ENCODE measurements around the gene CACNA1S.
A peak's percentile ranks its signal among the peaks of the same experiment; 100 is the strongest.

The CACNA1S gene

GRCh38 chr1:201111156-201111555 is 1.1 kb downstream of the CACNA1S start:
- no peak overlapping the region for H2BK5ac ChIP-seq (ENCODE audit: low read length)
- H3K23ac ChIP-seq (ENCODE audit: low read depth, low read length, poor library complexity) = no peak overlapping the region
- H3K14ac ChIP-seq (ENCODE audit: low read length) = no peak overlapping the region
- H2AFZ ChIP-seq (ENCODE audit: low read length) = no peak overlapping the region
- no peaks in the 10 kb centered on the region for H3K9me3 ChIP-seq (replicated peaks in 1 of 2; ENCODE audit: control insufficient read depth in 2 of 2, insufficient read depth in 1 of 2, low read depth in 1 of 2, low read length in 2 of 2)
- no peaks in the 10 kb centered on the region for H3K79me1 ChIP-seq (ENCODE audit: low read depth, low read length)
- no peak overlapping the region for H2BK15ac ChIP-seq (ENCODE audit: low read length)
- H2AK5ac ChIP-seq (ENCODE audit: low read depth, low read length) = no peak overlapping the region
- no peak for DNase-seq (ENCODE audit: low spot score)
- no peak overlapping the region for H2BK120ac ChIP-seq (ENCODE audit: low read depth, low read length)
- H3K4me3 ChIP-seq (ENCODE audit: low read length in 2 of 2) = no peak overlapping the region
- no peak overlapping the region for H4K8ac ChIP-seq (ENCODE audit: low read depth, low read length)
- H3K36me3 ChIP-seq (replicated peaks in 1 of 2; ENCODE audit: control insufficient read depth in 2 of 2, insufficient read depth in 2 of 2, low read length in 2 of 2) = no peaks in the 10 kb centered on the region
- peaks cover 17 to 30% of the 10 kb centered on the region in 2 donors for H3K4me1 ChIP-seq (ENCODE audit: control insufficient read depth in 2 of 2, insufficient read depth in 1 of 2, low read depth in 1 of 2, low read length in 2 of 2)
- WGBS, 2 donors (ENCODE audit: extremely low coverage in 2 of 2, insufficient read length in 2 of 2, insufficient replicate concordance in 1 of 2) = no CpG with 5 or more reads among the region's 7 CpGs
- H3K9ac ChIP-seq (ENCODE audit: low read depth, low read length, poor library complexity) = no peak overlapping the region
- H3K18ac ChIP-seq (ENCODE audit: low read length) = no peak overlapping the region
- no peak overlapping the region for H2BK12ac ChIP-seq (ENCODE audit: low read length)
- H3K27me3 ChIP-seq (ENCODE audit: control insufficient read depth in 3 of 3, insufficient read depth in 3 of 3, low read depth in 1 of 3, low read length in 3 of 3) = peaks cover 0 to 16% (median 4%) of the 10 kb centered on the region in 3 experiments
- H4K91ac ChIP-seq (ENCODE audit: low read depth, low read length, poor library complexity) = no peak overlapping the region
- H3K27ac ChIP-seq (replicated peaks; ENCODE audit: low read length) = no peak overlapping the region
- H3K4ac ChIP-seq (ENCODE audit: low read length) = no peak overlapping the region
- no peak overlapping the region for H3K4me2 ChIP-seq (ENCODE audit: insufficient read depth, low read length, poor library complexity, severe bottlenecking)

- Histone ChIP-seq H3K9me3 (replicated peaks in 1 of 2; ENCODE audit: control insufficient read depth in 2 of 2, insufficient read depth in 1 of 2, low read depth in 1 of 2, low read length in 2 of 2) (no peaks in the 10 kb centered on the region), H2AFZ (ENCODE audit: low read length) (no peak overlapping the region), H3K9ac (ENCODE audit: low read depth, low read length, poor library complexity) (no peak overlapping the region), H3K4me1 (ENCODE audit: control insufficient read depth in 2 of 2, insufficient read depth in 1 of 2, low read depth in 1 of 2, low read length in 2 of 2) (peaks cover 17 to 30% of the 10 kb centered on the region in 2 donors), H3K23ac (ENCODE audit: low read depth, low read length, poor library complexity) (no peak overlapping the region), H3K4ac (ENCODE audit: low read length) (no peak overlapping the region), H2AK5ac (ENCODE audit: low read depth, low read length) (peak overlapping the region; percentile 89), H3K18ac (ENCODE audit: low read length) (peak overlapping the region; percentile 6), H3K14ac (ENCODE audit: low read length) (no peak overlapping the region), H2BK120ac (ENCODE audit: low read depth, low read length) (no peak overlapping the region), H3K27ac (replicated peaks; ENCODE audit: low read length) (no peak overlapping the region), H2BK12ac (ENCODE audit: low read length) (no peak overlapping the region), H3K79me1 (ENCODE audit: low read depth, low read length) (no peaks in the 10 kb centered on the region), H3K4me2 (ENCODE audit: insufficient read depth, low read length, poor library complexity, severe bottlenecking) (no peak overlapping the region), H4K8ac (ENCODE audit: low read depth, low read length) (no peak overlapping the region), H3K27me3 (ENCODE audit: control insufficient read depth in 3 of 3, insufficient read depth in 3 of 3, low read depth in 1 of 3, low read length in 3 of 3) (peaks cover 0 to 13% (median 0%) of the 10 kb centered on the region in 3 experiments), H4K91ac (ENCODE audit: low read depth, low read length, poor library complexity) (no peak overlapping the region), H2BK5ac (ENCODE audit: low read length) (no peak overlapping the region), H3K36me3 (replicated peaks in 1 of 2; ENCODE audit: control insufficient read depth in 2 of 2, insufficient read depth in 2 of 2, low read length in 2 of 2) (no peaks in the 10 kb centered on the region), H2BK15ac (ENCODE audit: low read length) (peak overlapping the region; percentile 84), H3K4me3 (ENCODE audit: low read length in 2 of 2) (no peak overlapping the region)
- DNase-seq (ENCODE audit: low spot score) = no peak
- no CpG with 5 or more reads among the region's 5 CpGs for WGBS, 2 donors (ENCODE audit: extremely low coverage in 2 of 2, insufficient read length in 2 of 2, insufficient replicate concordance in 1 of 2)
Observed at GRCh38 chr1:201110616-201111015, 1.6 kb downstream of the CACNA1S start.

- H3K4me3 ChIP-seq (ENCODE audit: low read length in 2 of 2) = no peak overlapping the region
- H3K79me1 ChIP-seq (ENCODE audit: low read depth, low read length) = no peaks in the 10 kb centered on the region
- no peak overlapping the region for H3K23ac ChIP-seq (ENCODE audit: low read depth, low read length, poor library complexity)
- no peak overlapping the region for H3K4me2 ChIP-seq (ENCODE audit: insufficient read depth, low read length, poor library complexity, severe bottlenecking)
- H3K36me3 ChIP-seq (replicated peaks in 1 of 2; ENCODE audit: control insufficient read depth in 2 of 2, insufficient read depth in 2 of 2, low read length in 2 of 2) = no peaks in the 10 kb centered on the region
- peak overlapping the region; percentile 89 for H2AK5ac ChIP-seq (ENCODE audit: low read depth, low read length)
- H3K4ac ChIP-seq (ENCODE audit: low read length) = no peak overlapping the region
- H3K18ac ChIP-seq (ENCODE audit: low read length) = peak overlapping the region; percentile 61
- peaks cover 17 to 30% of the 10 kb centered on the region in 2 donors for H3K4me1 ChIP-seq (ENCODE audit: control insufficient read depth in 2 of 2, insufficient read depth in 1 of 2, low read depth in 1 of 2, low read length in 2 of 2)
- H2AFZ ChIP-seq (ENCODE audit: low read length) = no peak overlapping the region
- H2BK5ac ChIP-seq (ENCODE audit: low read length) = no peak overlapping the region
- no peak overlapping the region for H3K14ac ChIP-seq (ENCODE audit: low read length)
- peak overlapping the region; percentile 84 for H2BK15ac ChIP-seq (ENCODE audit: low read length)
- no peaks in the 10 kb centered on the region for H3K9me3 ChIP-seq (replicated peaks in 1 of 2; ENCODE audit: control insufficient read depth in 2 of 2, insufficient read depth in 1 of 2, low read depth in 1 of 2, low read length in 2 of 2)
- H2BK12ac ChIP-seq (ENCODE audit: low read length) = no peak overlapping the region
- peaks cover 0 to 9% (median 0%) of the 10 kb centered on the region in 3 experiments for H3K27me3 ChIP-seq (ENCODE audit: control insufficient read depth in 3 of 3, insufficient read depth in 3 of 3, low read depth in 1 of 3, low read length in 3 of 3)
- no peak overlapping the region for H4K91ac ChIP-seq (ENCODE audit: low read depth, low read length, poor library complexity)
- no peak overlapping the region for H3K27ac ChIP-seq (replicated peaks; ENCODE audit: low read length)
- no peak overlapping the region for H4K8ac ChIP-seq (ENCODE audit: low read depth, low read length)
- DNase-seq (ENCODE audit: low spot score) = no peak
- no CpG with 5 or more reads among the region's 10 CpGs for WGBS, 2 donors (ENCODE audit: extremely low coverage in 2 of 2, insufficient read length in 2 of 2, insufficient replicate concordance in 1 of 2)
- H2BK120ac ChIP-seq (ENCODE audit: low read depth, low read length) = peak overlapping the region; percentile 9
- no peak overlapping the region for H3K9ac ChIP-seq (ENCODE audit: low read depth, low read length, poor library complexity)
Observed at GRCh38 chr1:201110138-201110537, 2.1 kb downstream of the CACNA1S start.

GRCh38 chr1:201109651-201110050 is 2.6 kb downstream of the CACNA1S start:
- Histone ChIP-seq H4K91ac (ENCODE audit: low read depth, low read length, poor library complexity) (no peak overlapping the region), H2AFZ (ENCODE audit: low read length) (no peak overlapping the region), H3K14ac (ENCODE audit: low read length) (no peak overlapping the region), H2BK15ac (ENCODE audit: low read length) (peak overlapping the region; percentile 84), H3K9me3 (replicated peaks in 1 of 2; ENCODE audit: control insufficient read depth in 2 of 2, insufficient read depth in 1 of 2, low read depth in 1 of 2, low read length in 2 of 2) (no peaks in the 10 kb centered on the region), H3K27ac (replicated peaks; ENCODE audit: low read length) (no peak overlapping the region), H4K8ac (ENCODE audit: low read depth, low read length) (no peak overlapping the region), H2BK120ac (ENCODE audit: low read depth, low read length) (peak overlapping the region; percentile 9), H3K23ac (ENCODE audit: low read depth, low read length, poor library complexity) (no peak overlapping the region), H3K4me1 (ENCODE audit: control insufficient read depth in 2 of 2, insufficient read depth in 1 of 2, low read depth in 1 of 2, low read length in 2 of 2) (peaks cover 17 to 30% of the 10 kb centered on the region in 2 donors), H3K27me3 (ENCODE audit: control insufficient read depth in 3 of 3, insufficient read depth in 3 of 3, low read depth in 1 of 3, low read length in 3 of 3) (peaks cover 0 to 4% (median 0%) of the 10 kb centered on the region in 3 experiments), H3K79me1 (ENCODE audit: low read depth, low read length) (no peaks in the 10 kb centered on the region), H2BK12ac (ENCODE audit: low read length) (no peak overlapping the region), H3K9ac (ENCODE audit: low read depth, low read length, poor library complexity) (no peak overlapping the region), H2AK5ac (ENCODE audit: low read depth, low read length) (peak overlapping the region; percentile 89), H3K18ac (ENCODE audit: low read length) (peak overlapping the region; percentile 61), H3K4me2 (ENCODE audit: insufficient read depth, low read length, poor library complexity, severe bottlenecking) (no peak overlapping the region), H3K36me3 (replicated peaks in 1 of 2; ENCODE audit: control insufficient read depth in 2 of 2, insufficient read depth in 2 of 2, low read length in 2 of 2) (no peaks in the 10 kb centered on the region), H2BK5ac (ENCODE audit: low read length) (no peak overlapping the region), H3K4ac (ENCODE audit: low read length) (no peak overlapping the region), H3K4me3 (ENCODE audit: low read length in 2 of 2) (no peak overlapping the region)
- no CpG with 5 or more reads among the region's 1 CpG for WGBS, 2 donors (ENCODE audit: extremely low coverage in 2 of 2, insufficient read length in 2 of 2, insufficient replicate concordance in 1 of 2)
- no peak for DNase-seq (ENCODE audit: low spot score)

Measured in neuronal stem cell (in vitro differentiated cells).